Measurements from ENCODE around the gene SLC9B2. TPM values are rescaled to one million over a fixed set of nuclear protein-coding genes. Genes with fewer than 3 reads are reported as not detected.

SLC9B2 gene
- total RNA-seq = 34.7 and 36.9 TPM in 2 replicates

GRCh38 chr4:103076747-103077347, at the start of gene SLC9B2:
SLC9B2 (minus strand) TSS chr4:103076761; CDS start chr4:103067550, 9,211 bp downstream.
- intact Hi-C loops (cut with micrococcal nuclease) = loop anchor here (1.0 to 5.0 kb wide), 10 partner anchors 9 to 732 kb away; partner anchors contain the start of genes BDH2, CISD2, SLC39A8 and SLC9B1
- H3K27ac Mint-ChIP-seq = peak within 1 kb of the TSS; percentile 100
- H3K36me3 Mint-ChIP-seq (ENCODE audit: low read depth) = peaks cover 28% of the 10 kb centered on the region
- peak within 1 kb of the TSS; percentile 99 for H3K4me3 Mint-ChIP-seq
- H3K9me3 Mint-ChIP-seq = no peaks in the 10 kb centered on the region
- no peaks in the 10 kb centered on the region for H3K27me3 Mint-ChIP-seq (ENCODE audit: insufficient read depth)
- no peak for DNase-seq (ENCODE audit: low spot score)
- H3K4me1 Mint-ChIP-seq (ENCODE audit: low read depth) = peaks cover 51% of the 10 kb centered on the region

- no peak for DNase-seq (ENCODE audit: low spot score)
Measured at GRCh38 chr4:103126126-103126525, 49.6 kb upstream of the SLC9B2 start.

GRCh38 chr4:103123114-103123513, 46.6 kb upstream of the SLC9B2 start:
- H3K36me3 Mint-ChIP-seq (ENCODE audit: low read depth) = peaks cover 53% of the 10 kb centered on the region
- no peaks in the 10 kb centered on the region for H3K4me1 Mint-ChIP-seq (ENCODE audit: low read depth)
- intact Hi-C loops (cut with micrococcal nuclease) = no loop called here
- peaks cover 9% of the 10 kb centered on the region for H3K9me3 Mint-ChIP-seq
- H3K27ac Mint-ChIP-seq = no peak overlapping the region
- no peaks in the 10 kb centered on the region for H3K27me3 Mint-ChIP-seq (ENCODE audit: insufficient read depth)
- H3K4me3 Mint-ChIP-seq = no peak overlapping the region
- no peak for DNase-seq (ENCODE audit: low spot score)

More at GRCh38 chr4:103126126-103126525, 49.6 kb upstream of the SLC9B2 start:
- H3K4me1 Mint-ChIP-seq (ENCODE audit: low read depth) = no peaks in the 10 kb centered on the region
- intact Hi-C loops (cut with micrococcal nuclease) = no loop called here
- H3K36me3 Mint-ChIP-seq (ENCODE audit: low read depth) = peaks cover 68% of the 10 kb centered on the region
- H3K9me3 Mint-ChIP-seq = peaks cover 20% of the 10 kb centered on the region
- H3K4me3 Mint-ChIP-seq = no peak overlapping the region
- H3K27me3 Mint-ChIP-seq (ENCODE audit: insufficient read depth) = no peaks in the 10 kb centered on the region
- no peak overlapping the region for H3K27ac Mint-ChIP-seq

DNA sequence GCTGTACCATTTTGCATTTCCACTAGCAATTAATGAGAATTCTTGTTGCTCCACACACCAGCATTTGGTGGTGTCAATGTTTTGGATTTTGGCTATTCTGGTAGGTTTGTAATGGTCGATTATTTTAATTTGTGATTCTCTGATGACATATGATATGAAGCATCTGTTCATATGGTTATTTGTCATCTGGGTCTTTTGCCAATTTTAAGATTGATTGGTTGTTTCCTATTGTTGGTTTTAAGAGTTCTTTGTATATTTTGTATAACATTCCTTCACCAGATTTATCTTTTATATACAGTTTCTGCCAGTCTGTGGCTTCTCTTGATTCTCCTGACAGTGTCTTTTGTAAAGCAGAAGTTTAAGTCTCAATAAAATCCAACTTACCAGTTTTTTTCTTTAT, 41.6 kb upstream of the SLC9B2 start:
- Mint-ChIP-seq H3K4me1 (ENCODE audit: low read depth) (no peaks in the 10 kb centered on the region), H3K27me3 (ENCODE audit: insufficient read depth) (no peaks in the 10 kb centered on the region), H3K27ac (no peak overlapping the region), H3K36me3 (ENCODE audit: low read depth) (peaks cover 20% of the 10 kb centered on the region), H3K4me3 (no peak overlapping the region), H3K9me3 (no peaks in the 10 kb centered on the region)
- no peak for DNase-seq (ENCODE audit: low spot score)
- intact Hi-C loops (cut with micrococcal nuclease) = no loop called here

DNA sequence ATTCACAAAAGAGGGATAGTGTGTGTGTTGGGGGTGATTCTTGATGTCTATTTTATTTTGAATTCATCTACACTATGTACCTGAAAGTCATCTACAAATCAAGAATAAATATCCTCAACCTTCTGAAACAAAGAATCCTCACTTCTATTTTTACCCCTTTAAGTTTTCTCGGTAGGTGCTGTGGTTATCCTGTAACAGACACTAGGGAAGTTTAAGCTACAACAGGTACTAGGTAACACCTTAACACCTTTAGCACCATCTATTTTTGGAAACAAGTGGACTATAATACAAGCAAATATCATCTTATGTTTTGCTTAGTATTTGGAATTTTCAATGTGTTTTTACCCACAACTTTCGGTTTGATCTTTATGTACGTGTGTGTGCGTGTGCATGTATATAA, 35.0 kb upstream of the SLC9B2 start:
- no peak overlapping the region for H3K4me3 Mint-ChIP-seq
- H3K9me3 Mint-ChIP-seq = no peaks in the 10 kb centered on the region
- intact Hi-C loops (cut with micrococcal nuclease) = no loop called here
- no peak overlapping the region for H3K27ac Mint-ChIP-seq
- DNase-seq (ENCODE audit: low spot score) = no peak
- no peaks in the 10 kb centered on the region for H3K27me3 Mint-ChIP-seq (ENCODE audit: insufficient read depth)
- H3K36me3 Mint-ChIP-seq (ENCODE audit: low read depth) = peaks cover 27% of the 10 kb centered on the region
- H3K4me1 Mint-ChIP-seq (ENCODE audit: low read depth) = no peaks in the 10 kb centered on the region

DNA sequence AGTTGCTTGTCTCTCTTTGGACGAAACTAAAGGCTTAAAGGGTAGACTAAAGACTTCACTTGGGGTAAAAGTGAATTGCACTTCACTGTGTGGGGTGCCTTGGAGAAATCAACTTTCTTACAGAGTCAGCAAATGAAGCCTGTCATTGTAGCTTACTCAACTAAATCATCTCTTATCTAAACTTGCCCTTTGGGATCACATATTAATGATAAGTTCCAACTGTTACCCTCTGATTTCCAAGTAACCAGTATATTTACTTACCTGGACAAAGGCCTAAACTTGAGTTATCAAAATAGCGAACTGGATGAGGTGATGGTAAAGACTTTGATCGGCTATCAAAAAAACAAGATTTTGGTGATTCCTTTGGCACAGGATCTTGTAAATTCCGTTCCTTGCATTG, 32.0 kb upstream of the SLC9B2 start:
- DNase-seq (ENCODE audit: low spot score) = no peak
- Mint-ChIP-seq H3K4me3 (no peak overlapping the region), H3K36me3 (ENCODE audit: low read depth) (peaks cover 32% of the 10 kb centered on the region), H3K27ac (no peak overlapping the region), H3K27me3 (ENCODE audit: insufficient read depth) (no peaks in the 10 kb centered on the region), H3K9me3 (no peaks in the 10 kb centered on the region), H3K4me1 (ENCODE audit: low read depth) (peaks cover 5% of the 10 kb centered on the region)
- intact Hi-C loops (cut with micrococcal nuclease) = no loop called here

- Mint-ChIP-seq H3K27me3 (ENCODE audit: insufficient read depth) (no peaks in the 10 kb centered on the region), H3K4me3 (no peak overlapping the region), H3K9me3 (no peaks in the 10 kb centered on the region), H3K4me1 (ENCODE audit: low read depth) (peaks cover 5% of the 10 kb centered on the region), H3K27ac (no peak overlapping the region), H3K36me3 (ENCODE audit: low read depth) (peaks cover 30% of the 10 kb centered on the region)
- no peak for DNase-seq (ENCODE audit: low spot score)
- intact Hi-C loops (cut with micrococcal nuclease) = no loop called here
Measured at GRCh38 chr4:103105558-103106356, 29.2 kb upstream of the SLC9B2 start.

GRCh38 chr4:103104886-103105285, 28.3 kb upstream of the SLC9B2 start:
- intact Hi-C loops (cut with micrococcal nuclease) = no loop called here
- Mint-ChIP-seq H3K4me1 (ENCODE audit: low read depth) (peaks cover 8% of the 10 kb centered on the region), H3K9me3 (no peaks in the 10 kb centered on the region), H3K36me3 (ENCODE audit: low read depth) (peaks cover 27% of the 10 kb centered on the region), H3K4me3 (no peak overlapping the region), H3K27ac (no peak overlapping the region), H3K27me3 (ENCODE audit: insufficient read depth) (no peaks in the 10 kb centered on the region)
- DNase-seq (ENCODE audit: low spot score) = no peak

DNA sequence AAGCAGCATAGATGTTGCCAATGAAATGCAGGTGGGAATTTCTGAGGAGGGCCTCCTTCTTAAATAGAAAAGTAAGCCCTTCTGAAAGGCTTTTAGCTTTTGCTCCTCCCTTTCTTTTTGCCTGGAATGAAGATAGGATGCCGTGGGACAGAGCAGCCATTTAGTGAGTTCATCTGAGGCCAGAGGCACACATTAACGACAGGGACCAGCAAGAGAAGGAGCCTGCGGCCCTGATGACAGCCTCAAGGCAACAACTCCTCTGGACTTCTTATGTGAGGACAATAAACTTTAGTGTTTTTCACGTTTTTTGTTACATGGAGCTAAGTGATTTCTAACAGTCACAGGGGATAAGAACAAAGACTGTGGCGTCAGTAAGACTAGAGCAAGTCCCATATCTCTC, 24.1 kb upstream of the SLC9B2 start:
- Mint-ChIP-seq H3K27me3 (ENCODE audit: insufficient read depth) (no peaks in the 10 kb centered on the region), H3K9me3 (no peaks in the 10 kb centered on the region), H3K4me1 (ENCODE audit: low read depth) (peaks cover 28% of the 10 kb centered on the region), H3K27ac (no peak overlapping the region), H3K4me3 (no peak overlapping the region), H3K36me3 (ENCODE audit: low read depth) (peaks cover 6% of the 10 kb centered on the region)
- intact Hi-C loops (cut with micrococcal nuclease) = no loop called here
- DNase-seq (ENCODE audit: low spot score) = no peak

DNA sequence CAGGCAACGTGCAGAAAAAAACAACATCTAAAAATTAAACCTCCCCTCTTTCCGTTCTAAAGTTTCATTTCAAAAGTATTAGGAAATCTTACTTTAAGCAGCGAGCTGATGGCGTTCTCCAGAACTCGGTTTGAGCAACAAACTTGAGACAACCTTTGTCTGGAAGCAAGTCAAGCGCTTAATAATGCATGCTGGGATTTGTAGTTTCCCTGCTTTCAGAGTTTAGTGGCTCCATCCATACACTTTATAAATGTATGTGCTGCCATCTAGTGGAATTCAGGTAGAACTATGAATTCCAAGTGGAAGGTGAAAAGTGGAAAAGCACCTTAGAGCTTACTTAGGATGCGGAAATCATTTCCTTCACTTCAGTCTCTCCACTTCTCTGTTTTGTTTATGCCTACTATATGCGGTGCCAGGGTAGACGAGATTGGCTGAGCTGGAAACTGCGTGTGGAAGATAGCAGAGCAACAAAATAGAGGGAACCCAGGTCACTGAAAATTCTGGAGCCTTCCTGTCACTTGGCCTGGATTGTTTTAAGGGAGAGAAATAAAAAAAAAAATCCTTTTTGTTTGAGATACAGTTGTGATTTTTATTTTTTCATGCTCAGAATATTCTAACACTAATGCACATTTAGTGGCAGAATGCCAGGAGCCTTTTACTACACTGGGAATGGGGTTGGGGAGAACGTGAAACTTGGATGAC, 23.3 kb upstream of the SLC9B2 start, which contains the start of gene BDH2:
Gene BDH2 (minus strand): TSS at position 144 of the 702 bp plus-strand sequence. CDS start 3,580 bp downstream, outside the sequence.
- no peaks in the 10 kb centered on the region for H3K9me3 Mint-ChIP-seq
- H3K27me3 Mint-ChIP-seq (ENCODE audit: insufficient read depth) = no peaks in the 10 kb centered on the region
- H3K4me3 Mint-ChIP-seq = peak within 1 kb of the TSS; percentile 84
- peaks cover 4% of the 10 kb centered on the region for H3K36me3 Mint-ChIP-seq (ENCODE audit: low read depth)
- intact Hi-C loops (cut with micrococcal nuclease) = loop anchor here (1.0 to 10.0 kb wide), 15 partner anchors 9 to 1675 kb away; partner anchors contain the start of genes CENPE, CISD2, SLC39A8 and SLC9B1
- peak; percentile 41 for DNase-seq (ENCODE audit: low spot score)
- peak within 1 kb of the TSS; percentile 86 for H3K27ac Mint-ChIP-seq
- H3K4me1 Mint-ChIP-seq (ENCODE audit: low read depth) = peaks cover 28% of the 10 kb centered on the region

DNA sequence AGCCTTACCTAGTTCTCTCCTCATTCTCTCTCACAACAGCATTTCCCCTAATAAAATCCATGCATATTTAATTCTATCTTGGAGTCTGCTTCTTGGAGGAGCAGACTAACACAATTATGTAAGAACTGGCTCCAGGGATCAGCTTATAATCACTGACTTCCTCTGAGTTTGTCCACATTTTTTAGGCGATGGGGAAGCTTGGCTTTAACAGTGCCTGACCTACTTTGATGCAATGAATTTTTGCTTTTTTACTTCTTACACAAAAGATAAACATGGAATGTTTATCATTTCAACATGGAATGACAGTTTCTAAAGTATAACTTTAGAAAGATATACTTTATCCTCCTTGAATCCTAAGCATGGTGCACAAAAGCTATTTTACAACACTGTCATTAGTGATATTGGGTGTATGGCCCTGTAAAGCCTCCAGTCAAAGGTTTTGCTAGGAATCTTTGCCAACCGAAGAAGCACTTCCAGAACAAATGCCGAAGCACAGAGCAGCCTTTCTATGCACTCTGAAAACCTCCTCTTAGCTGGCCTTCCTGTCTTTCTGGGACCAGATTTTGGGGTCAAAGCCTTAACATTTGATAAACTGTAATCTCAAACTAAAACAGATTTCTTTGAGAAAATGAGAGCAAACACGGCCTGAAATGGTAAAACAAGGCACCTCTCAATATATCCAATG, 22.3 kb upstream of the SLC9B2 start:
- H3K36me3 Mint-ChIP-seq (ENCODE audit: low read depth) = peaks cover 4% of the 10 kb centered on the region
- peak overlapping the region; percentile 84 for H3K4me3 Mint-ChIP-seq
- H3K27me3 Mint-ChIP-seq (ENCODE audit: insufficient read depth) = no peaks in the 10 kb centered on the region
- intact Hi-C loops (cut with micrococcal nuclease) = loop anchor here (1.0 to 10.0 kb wide), 15 partner anchors 8 to 1674 kb away; partner anchors contain the start of genes CENPE, CISD2, SLC39A8 and SLC9B1
- H3K4me1 Mint-ChIP-seq (ENCODE audit: low read depth) = peaks cover 28% of the 10 kb centered on the region
- H3K9me3 Mint-ChIP-seq = no peaks in the 10 kb centered on the region
- peak overlapping the region; percentile 86 for H3K27ac Mint-ChIP-seq
- DNase-seq (ENCODE audit: low spot score) = no peak

DNA sequence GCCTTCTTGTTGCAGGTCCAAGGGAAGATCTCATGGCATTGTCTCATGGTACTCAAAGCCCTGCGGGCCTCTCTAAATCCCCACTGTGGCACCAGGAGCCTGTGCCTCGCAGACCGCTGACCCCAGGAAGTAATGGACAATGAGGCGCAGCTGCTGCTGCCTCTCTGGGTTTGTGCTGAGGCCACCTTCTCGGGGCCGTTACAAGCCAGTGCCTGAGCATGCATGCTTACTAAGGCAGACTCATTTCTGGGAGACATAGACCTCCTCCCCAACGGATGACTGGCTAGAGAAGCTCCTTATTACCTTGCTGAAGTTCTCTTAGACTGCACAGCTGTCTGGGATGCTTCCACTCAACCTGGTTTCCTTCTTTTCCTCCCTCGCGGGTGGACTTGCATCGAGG, 21.8 kb upstream of the SLC9B2 start:
- intact Hi-C loops (cut with micrococcal nuclease) = loop anchor here (2.0 to 10.0 kb wide), 8 partner anchors 52 to 1674 kb away; partner anchors contain the start of genes CISD2 and SLC39A8
- no peaks in the 10 kb centered on the region for H3K27me3 Mint-ChIP-seq (ENCODE audit: insufficient read depth)

More for the DNA sequence above, 21.8 kb upstream of the SLC9B2 start:
- H3K27ac Mint-ChIP-seq = no peak overlapping the region
- peaks cover 28% of the 10 kb centered on the region for H3K4me1 Mint-ChIP-seq (ENCODE audit: low read depth)
- no peak for DNase-seq (ENCODE audit: low spot score)
- H3K4me3 Mint-ChIP-seq = peak overlapping the region; percentile 84
- H3K36me3 Mint-ChIP-seq (ENCODE audit: low read depth) = peaks cover 4% of the 10 kb centered on the region
- no peaks in the 10 kb centered on the region for H3K9me3 Mint-ChIP-seq
